ENCODE measurements around the gene AIP. TPM values are rescaled to one million over a fixed set of nuclear protein-coding genes. Genes with fewer than 3 reads are reported as not detected.

The AIP gene
- total and polyA plus RNA-seq, 2 donors (not counting 1 experiment from before 2014, with no cell fraction given) = 127 to 205 TPM

- Histone ChIP-seq H3K9me3 (ENCODE audit: control extremely low read depth in 1 of 3, control insufficient read depth in 2 of 3, insufficient read depth in 1 of 3, low read length in 2 of 3) (no peaks in the 10 kb centered on the region), H3K4me1 (ENCODE audit: control insufficient read depth in 2 of 2, insufficient read depth in 2 of 2, low read length in 2 of 2) (peaks cover 38 to 58% of the 10 kb centered on the region in 2 donors), H3K79me2 (ENCODE audit: control insufficient read depth, insufficient read depth, low read length) (peaks cover 51% of the 10 kb centered on the region), H3K27ac (ENCODE audit: low read length in 2 of 2) (peak overlapping the region; percentile 75 to 79), H3K4me3 (ENCODE audit: control extremely low read depth in 1 of 5, extremely low read depth in 1 of 5, insufficient read depth in 1 of 5, low read depth in 2 of 5, low read length in 4 of 5) (peak overlapping the region; percentile 8 to 99 (median 68)), H4K20me1 (ENCODE audit: control insufficient read depth, insufficient read depth, low read length, poor library complexity, severe bottlenecking) (peaks cover 45% of the 10 kb centered on the region), H3K9ac (ENCODE audit: low read length) (peak overlapping the region; percentile 71), H3K36me3 (replicated peaks in 1 of 2; ENCODE audit: control extremely low read depth in 1 of 2, control insufficient read depth in 1 of 2, extremely low read depth in 1 of 2, insufficient read depth in 2 of 2, low read length in 1 of 2) (peaks cover 0 to 26% of the 10 kb centered on the region in 2 experiments), H2AFZ (ENCODE audit: insufficient read depth, low read depth, low read length, poor library complexity, severe bottlenecking) (no peak overlapping the region), H3K27me3 (replicated peaks in 1 of 4; ENCODE audit: control extremely low read depth in 1 of 4, control insufficient read depth in 3 of 4, insufficient read depth in 4 of 4, low read length in 3 of 4) (no peaks in the 10 kb centered on the region), H3K4me2 (replicated peaks; ENCODE audit: low read depth, low read length, poor library complexity, severe bottlenecking) (peak overlapping the region; percentile 89)
- Mint-ChIP-seq H3K27ac (peak overlapping the region; percentile 100), H3K9me3 (ENCODE audit: insufficient read depth) (no peaks in the 10 kb centered on the region), H3K4me1 (peaks cover 56% of the 10 kb centered on the region), H3K27me3 (no peaks in the 10 kb centered on the region), H3K4me3 (peak overlapping the region; percentile 99)
- intact Hi-C loops (cut with micrococcal nuclease) = loop anchor here (1.0 to 2.0 kb wide), 4 partner anchors 15 to 207 kb away; partner anchors contain the start of genes CDK2AP2, PTPRCAP and TMEM134
- CTCF ChIA-PET = interaction anchor here (0.9 to 4.0 kb wide), 8 partner anchors 21 to 133 kb away, joined by 3 to 19 read pairs (median 5); partner anchors contain the start of genes PITPNM1, PPP1CA, RAD9A and RPS6KB2
- POLR2A ChIA-PET = interaction anchor here (0.6 to 4.9 kb wide), 10 partner anchors 19 to 168 kb away, joined by 3 to 53 read pairs (median 6); partner anchors contain the start of genes PPP1CA, PTPRCAP, RAD9A and TBC1D10C
- DNase-seq (peak; percentile 48), ATAC-seq (ENCODE audit: low read depth) (no peak)
- 52% methylated on average over 14 of the region's 16 CpGs for WGBS (ENCODE audit: insufficient coverage)
- no peak for TF ChIP-seq CTCF (IDR thresholded peaks at IDR 0.05)
- no peak for TF ChIP-seq EZH2 (IDR thresholded peaks at IDR 0.05; ENCODE audit: borderline replicate concordance, insufficient read depth, low read depth, low read length, poor library complexity, severe bottlenecking)
Observed at GRCh38 chr11:67483831-67484665, 1.2 kb downstream of the AIP start.
